ENCODE measurements around the gene CCBE1.

Gene CCBE1

GRCh38 chr18:59695551-59695950, 1.7 kb downstream of the CCBE1 start:
- TF ChIP-seq CTCF (conservative IDR thresholded peaks at IDR 0.05; ENCODE audit: low read depth, low read length): no peak
- no peak overlapping the region for H3K4me3 ChIP-seq (ENCODE audit: low read length)
- DNase-seq (ENCODE audit: low read depth): no peak

- no peak for TF ChIP-seq CTCF (conservative IDR thresholded peaks at IDR 0.05; ENCODE audit: low read depth, low read length)
- no peak for DNase-seq (ENCODE audit: low read depth)
- H3K4me3 ChIP-seq (ENCODE audit: low read length): no peak overlapping the region
These were observed 2.4 kb downstream of the CCBE1 start for GRCh38 chr18:59694824-59695223.

GRCh38 chr18:59691996-59692395, 5.2 kb downstream of the CCBE1 start:
- TF ChIP-seq CTCF (conservative IDR thresholded peaks at IDR 0.05; ENCODE audit: low read depth, low read length): no peak
- H3K4me3 ChIP-seq (ENCODE audit: low read length): no peak overlapping the region
- DNase-seq (ENCODE audit: low read depth): no peak

GRCh38 chr18:59690996-59691395, 6.2 kb downstream of the CCBE1 start:
- no peak for DNase-seq (ENCODE audit: low read depth)
- H3K4me3 ChIP-seq (ENCODE audit: low read length): no peak overlapping the region
- TF ChIP-seq CTCF (conservative IDR thresholded peaks at IDR 0.05; ENCODE audit: low read depth, low read length): no peak

GRCh38 chr18:59690186-59690982, 6.8 kb downstream of the CCBE1 start:
- no peak overlapping the region for H3K4me3 ChIP-seq (ENCODE audit: low read length)
- TF ChIP-seq CTCF (conservative IDR thresholded peaks at IDR 0.05; ENCODE audit: low read depth, low read length): no peak

GRCh38 chr18:59689756-59690155, 7.5 kb downstream of the CCBE1 start:
- TF ChIP-seq CTCF (conservative IDR thresholded peaks at IDR 0.05; ENCODE audit: low read depth, low read length): no peak
- no peak for DNase-seq (ENCODE audit: low read depth)
- no peak overlapping the region for H3K4me3 ChIP-seq (ENCODE audit: low read length)

More at GRCh38 chr18:59690186-59690982, 6.8 kb downstream of the CCBE1 start:
- no peak for DNase-seq (ENCODE audit: low read depth)

- no peak for DNase-seq (ENCODE audit: low read depth)
- no peak overlapping the region for H3K4me3 ChIP-seq (ENCODE audit: low read length)
- TF ChIP-seq CTCF (conservative IDR thresholded peaks at IDR 0.05; ENCODE audit: low read depth, low read length): no peak
These were observed 11.0 kb downstream of the CCBE1 start for GRCh38 chr18:59686260-59686659.
